ENCODE results near the gene CLEC6A. TPM values are rescaled to one million over a fixed set of nuclear protein-coding genes. Genes with fewer than 3 reads are reported as not detected.

Gene CLEC6A
- total RNA-seq, 1 experiment from 2014 or later: 0.17 TPM

DNA sequence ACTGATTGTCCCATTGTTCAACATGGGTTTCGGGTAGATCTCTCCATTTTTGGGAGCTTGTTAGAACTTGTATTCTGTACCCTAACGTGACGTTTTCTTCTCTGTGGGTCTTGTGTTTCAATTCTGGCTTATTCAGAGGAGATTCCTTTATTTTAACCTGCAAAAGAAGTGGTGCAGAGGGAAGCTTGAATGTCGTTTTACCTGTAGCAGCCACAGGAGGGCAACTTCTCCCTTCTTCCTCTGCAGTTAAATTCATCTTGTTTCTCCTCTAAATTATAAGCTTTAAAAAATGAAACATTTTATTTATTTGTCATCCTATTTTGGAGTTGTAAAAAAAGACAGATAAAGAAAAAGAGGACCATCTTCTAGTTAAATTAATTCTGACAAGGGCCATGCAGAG, 43.9 kb downstream of the CLEC6A start:
- no peak for DNase-seq
- Histone ChIP-seq H3K14ac (ENCODE audit: insufficient read depth, low read length) (no peak overlapping the region), H3K4me2 (ENCODE audit: insufficient read depth, insufficient read length, low read length) (no peak overlapping the region), H3K79me2 (ENCODE audit: insufficient read depth, low read length) (no peaks in the 10 kb centered on the region), H3K9ac (ENCODE audit: extremely low read depth, insufficient read length, low read length) (no peak overlapping the region), H3K27ac (ENCODE audit: insufficient read length, low read depth, low read length) (no peak overlapping the region), H4K5ac (ENCODE audit: insufficient read length, low read depth, low read length) (no peak overlapping the region), H3T11ph (ENCODE audit: low read length) (no peak overlapping the region), H3K79me1 (ENCODE audit: insufficient read depth, low read depth, low read length, poor library complexity, severe bottlenecking) (no peaks in the 10 kb centered on the region), H4K91ac (ENCODE audit: insufficient read length, low read depth, low read length) (no peak overlapping the region), H2BK120ac (ENCODE audit: low read depth, low read length, poor library complexity, severe bottlenecking) (no peak overlapping the region), H3K23me2 (ENCODE audit: insufficient read length, low read depth, low read length, poor library complexity, severe bottlenecking) (no peaks in the 10 kb centered on the region), H2BK5ac (ENCODE audit: insufficient read length, low read length) (no peak overlapping the region), H2BK15ac (ENCODE audit: low read depth, low read length) (no peak overlapping the region), H4K8ac (replicated peaks; ENCODE audit: insufficient read length, low read depth, low read length) (no peak overlapping the region), H3K9me3 (ENCODE audit: control insufficient read depth, low read depth, low read length) (no peaks in the 10 kb centered on the region), H3K4me1 (ENCODE audit: insufficient read depth, low read length) (peaks cover 3% of the 10 kb centered on the region; the same call in 1 of the 2 replicates), H4K20me1 (ENCODE audit: control insufficient read depth, insufficient read depth, insufficient read length) (no peaks in the 10 kb centered on the region), H2AFZ (ENCODE audit: low read length) (no peak overlapping the region), H3K27me3 (ENCODE audit: insufficient read depth, low read length) (no peaks in the 10 kb centered on the region), H3K18ac (ENCODE audit: insufficient read length, low read depth, low read length) (no peak overlapping the region), H3K4ac (ENCODE audit: low read depth, low read length) (no peak overlapping the region), H2AK5ac (ENCODE audit: insufficient read length, low read length) (no peak overlapping the region), H2BK12ac (ENCODE audit: insufficient read length, low read depth, low read length) (no peak overlapping the region), H3K56ac (ENCODE audit: insufficient read length, low read depth, low read length) (no peak overlapping the region), H2BK20ac (ENCODE audit: low read depth, low read length, poor library complexity, severe bottlenecking) (no peak overlapping the region), H3K23ac (ENCODE audit: insufficient read length, low read depth, low read length) (no peak overlapping the region)
- WGBS (ENCODE audit: extremely low coverage, insufficient read length, low lambda C conversion rate): no CpG with 5 or more reads among the region's 4 CpGs
- no peak overlapping the region for H3K27ac Mint-ChIP-seq
- no peaks in the 10 kb centered on the region for H3K27me3 Mint-ChIP-seq (ENCODE audit: low read depth)
- no peak overlapping the region for H3K4me3 Mint-ChIP-seq
- H3K4me1 Mint-ChIP-seq: peaks cover 15 to 34% of the 10 kb centered on the region in 2 experiments
- no peaks in the 10 kb centered on the region for H3K9me3 Mint-ChIP-seq
- peaks cover 0 to 3% (median 0%) of the 10 kb centered on the region in 3 experiments; a peak in 2 of 7 replicates for H3K36me3 Mint-ChIP-seq (ENCODE audit: insufficient read depth in 1 of 3, low read depth in 3 of 3)
- TF ChIP-seq, protein P1, sequence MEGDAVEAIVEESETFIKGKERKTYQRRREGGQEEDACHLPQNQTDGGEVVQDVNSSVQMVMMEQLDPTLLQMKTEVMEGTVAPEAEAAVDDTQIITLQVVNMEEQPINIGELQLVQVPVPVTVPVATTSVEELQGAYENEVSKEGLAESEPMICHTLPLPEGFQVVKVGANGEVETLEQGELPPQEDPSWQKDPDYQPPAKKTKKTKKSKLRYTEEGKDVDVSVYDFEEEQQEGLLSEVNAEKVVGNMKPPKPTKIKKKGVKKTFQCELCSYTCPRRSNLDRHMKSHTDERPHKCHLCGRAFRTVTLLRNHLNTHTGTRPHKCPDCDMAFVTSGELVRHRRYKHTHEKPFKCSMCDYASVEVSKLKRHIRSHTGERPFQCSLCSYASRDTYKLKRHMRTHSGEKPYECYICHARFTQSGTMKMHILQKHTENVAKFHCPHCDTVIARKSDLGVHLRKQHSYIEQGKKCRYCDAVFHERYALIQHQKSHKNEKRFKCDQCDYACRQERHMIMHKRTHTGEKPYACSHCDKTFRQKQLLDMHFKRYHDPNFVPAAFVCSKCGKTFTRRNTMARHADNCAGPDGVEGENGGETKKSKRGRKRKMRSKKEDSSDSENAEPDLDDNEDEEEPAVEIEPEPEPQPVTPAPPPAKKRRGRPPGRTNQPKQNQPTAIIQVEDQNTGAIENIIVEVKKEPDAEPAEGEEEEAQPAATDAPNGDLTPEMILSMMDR (conservative IDR thresholded peaks at IDR 0.05): peak; percentile 70

All from H9 (cell line).